A204.1 (cell line): ENCODE measurements around the gene CTSE.

Experiments
- FAIRE-seq: peaks from 2 replicates; lab custom pipeline; 2012; peaks lifted over from hg19 to GRCh38; lab: Jason Lieb, UNC

The CTSE gene

GRCh38 chr1:205971082-205971481, 52.6 kb downstream of the CTSE start:
- no peak for FAIRE-seq

GRCh38 chr1:205970486-205970885, 53.2 kb downstream of the CTSE start:
- FAIRE-seq: no peak

GRCh38 chr1:205969229-205969628, 54.5 kb downstream of the CTSE start:
- no peak for FAIRE-seq

- no peak for FAIRE-seq
Measured at GRCh38 chr1:205967554-205968335, 56.0 kb downstream of the CTSE start.

- FAIRE-seq: no peak
Measured at GRCh38 chr1:205965036-205965884, 58.4 kb downstream of the CTSE start.

- FAIRE-seq: no peak
Measured at GRCh38 chr1:205963352-205964155, 60.1 kb downstream of the CTSE start.

GRCh38 chr1:205962821-205963221, 60.9 kb downstream of the CTSE start:
- no peak for FAIRE-seq

- FAIRE-seq: no peak
Measured at GRCh38 chr1:205961991-205962820, 61.5 kb downstream of the CTSE start.

- FAIRE-seq: no peak
Measured at GRCh38 chr1:205961405-205961804, 62.3 kb downstream of the CTSE start.

GRCh38 chr1:205959789-205960188, 63.9 kb downstream of the CTSE start:
- FAIRE-seq: no peak
